ENCODE data around the gene BICRA. TPM values are rescaled to one million over a fixed set of nuclear protein-coding genes. Genes with fewer than 3 reads are reported as not detected.

Gene BICRA
- 17.7 TPM for total RNA-seq

DNA sequence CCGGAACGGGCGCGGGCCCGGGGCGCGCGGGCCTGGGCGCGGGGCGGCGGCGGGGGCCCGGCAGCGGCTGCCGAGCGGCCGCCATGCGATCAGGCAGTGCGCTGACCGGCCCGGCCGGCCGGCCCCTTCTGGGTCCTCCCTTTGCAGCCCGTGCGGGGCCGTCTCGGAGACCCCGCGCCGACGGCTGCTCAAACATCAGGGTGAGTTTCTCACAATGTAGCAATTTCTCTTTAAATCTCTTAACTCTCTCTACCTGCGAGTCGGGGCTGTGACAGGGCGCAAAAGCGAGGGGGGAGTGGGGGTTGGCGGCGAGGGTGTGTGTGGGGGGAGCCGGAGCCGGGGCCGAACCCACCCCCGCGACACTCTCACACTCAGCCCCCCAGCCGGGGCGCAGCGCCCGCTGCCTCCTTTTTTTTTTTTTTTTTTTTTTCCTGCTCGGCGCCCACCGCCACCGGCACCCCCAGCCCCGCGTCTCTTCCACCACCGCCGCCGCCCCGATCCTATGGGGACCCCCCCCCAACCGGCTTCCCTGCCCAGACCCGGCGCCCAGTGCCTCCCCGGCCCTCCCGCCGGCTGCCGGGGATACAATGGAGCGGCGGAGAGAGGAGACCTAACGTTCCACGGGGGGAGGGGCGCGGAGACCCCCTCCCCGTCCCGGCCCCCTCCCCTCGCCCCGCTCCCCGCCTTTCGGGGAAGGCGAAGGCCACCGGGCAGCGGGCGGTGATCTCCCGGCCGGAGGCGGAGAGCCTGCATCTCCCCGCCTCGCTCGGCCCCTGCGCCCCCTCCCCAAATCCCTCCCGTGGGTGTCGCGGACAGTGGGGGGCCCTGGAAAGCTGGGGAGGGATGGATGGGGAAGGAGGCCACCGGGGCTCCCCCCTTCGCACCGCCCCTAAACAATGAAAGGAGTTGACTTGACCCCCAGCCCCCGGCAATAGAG, at the start of gene BICRA:
Gene BICRA (plus strand): TSS at position 166 of the 937 bp plus-strand sequence. CDS start 64,441 bp downstream, outside the sequence.

DNA sequence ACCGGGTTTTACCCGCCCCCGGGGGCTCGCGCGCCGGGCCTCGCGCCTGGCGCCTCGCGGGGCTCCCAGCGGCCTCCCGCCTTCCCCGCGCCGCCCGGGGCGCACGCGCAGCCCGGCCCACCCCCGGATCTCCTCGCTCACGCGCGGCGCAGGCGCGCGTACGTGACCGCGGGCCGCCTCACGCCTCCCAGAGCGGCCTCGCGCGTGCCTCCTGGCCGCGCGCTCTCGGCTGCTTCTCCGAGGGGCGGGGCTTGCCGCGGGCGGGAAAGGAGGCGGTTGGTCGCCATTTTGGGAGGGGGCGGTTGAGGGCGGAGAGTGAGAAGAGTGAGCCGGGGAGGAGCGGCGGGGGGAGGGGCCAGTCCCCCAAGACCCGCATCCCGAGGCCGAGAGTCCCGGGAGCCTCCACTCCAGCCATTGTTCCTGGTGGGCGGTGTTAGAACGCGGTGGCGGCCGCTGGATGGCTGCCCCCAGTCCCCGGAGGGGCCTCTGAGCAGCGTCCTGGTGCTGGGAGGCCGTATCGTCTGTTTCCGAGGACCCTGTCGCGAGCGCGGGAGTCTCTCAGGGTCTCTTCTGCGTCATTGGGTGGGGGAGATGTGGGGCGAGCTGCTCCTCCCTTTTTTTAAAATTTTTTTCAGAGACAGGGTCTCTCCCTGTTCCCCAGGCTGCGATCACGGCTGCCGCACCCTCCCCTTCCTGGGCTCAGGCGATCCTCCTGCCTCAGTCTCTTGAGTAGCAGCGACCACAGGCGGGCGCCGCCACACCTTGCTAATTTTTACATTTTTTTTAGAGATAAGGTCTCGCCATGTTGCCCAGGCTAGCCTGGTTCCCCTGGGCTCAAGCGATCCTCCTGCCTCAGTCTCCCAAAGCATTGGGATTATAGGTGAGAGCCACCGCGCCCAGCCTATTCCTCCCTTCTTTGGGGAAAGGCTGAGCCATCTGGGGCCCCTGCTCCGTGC, 35.6 kb upstream of the BICRA start, which contains the start of gene ZNF541:
Gene ZNF541 (minus strand): TSS at position 78 of the 956 bp plus-strand sequence. CDS start 17,292 bp downstream, outside the sequence.

DNA sequence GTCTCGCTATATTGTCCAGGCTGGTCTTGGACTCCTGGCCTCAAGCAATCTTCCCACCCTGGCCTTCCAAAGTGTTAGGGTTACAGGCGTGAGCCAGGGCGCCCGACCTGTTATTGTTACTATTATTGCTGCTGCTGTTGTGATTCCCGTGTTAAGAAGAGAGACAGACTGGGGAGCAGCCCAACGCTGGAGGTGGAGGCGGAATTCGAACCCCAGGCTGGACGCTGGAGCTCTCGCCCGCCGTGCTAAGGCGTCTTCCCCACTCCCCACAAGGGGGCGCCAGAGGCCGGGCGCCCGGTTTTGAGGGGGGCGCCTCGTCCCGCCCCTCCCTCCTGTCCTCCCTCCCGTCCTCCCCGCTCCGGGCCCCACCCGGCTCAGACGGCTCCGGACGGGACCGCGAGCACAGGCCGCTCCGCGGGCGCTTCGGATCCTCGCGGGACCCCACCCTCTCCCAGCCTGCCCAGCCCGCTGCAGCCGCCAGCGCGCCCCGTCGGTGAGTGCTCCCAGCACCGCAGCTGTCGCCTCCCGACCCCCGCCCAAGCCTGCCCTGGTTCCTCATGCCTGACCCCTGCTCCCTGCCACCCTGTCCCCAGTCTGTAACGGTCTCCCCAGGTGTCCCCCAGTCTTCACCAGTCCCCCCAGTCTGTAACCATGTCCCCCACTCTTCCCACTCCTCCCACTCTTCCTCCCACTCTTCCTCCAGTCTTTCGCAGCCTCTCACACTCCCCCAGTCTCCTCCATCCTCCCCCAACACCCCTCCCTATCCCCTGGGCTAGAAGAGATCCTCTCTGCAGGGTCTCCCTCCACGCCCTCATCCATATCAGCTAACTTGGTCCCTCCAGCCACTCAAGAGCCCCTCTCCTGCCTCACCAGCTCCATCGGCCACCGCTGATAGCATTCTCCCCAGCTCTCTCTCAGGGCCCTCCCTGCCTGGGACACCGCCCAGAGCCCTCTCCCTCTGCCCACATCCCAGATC, 104.4 kb downstream of the BICRA start, which contains the start of gene EHD2:
Gene EHD2 (plus strand): TSS at position 377 of the 976 bp plus-strand sequence. CDS start 3,191 bp downstream, outside the sequence.

DNA sequence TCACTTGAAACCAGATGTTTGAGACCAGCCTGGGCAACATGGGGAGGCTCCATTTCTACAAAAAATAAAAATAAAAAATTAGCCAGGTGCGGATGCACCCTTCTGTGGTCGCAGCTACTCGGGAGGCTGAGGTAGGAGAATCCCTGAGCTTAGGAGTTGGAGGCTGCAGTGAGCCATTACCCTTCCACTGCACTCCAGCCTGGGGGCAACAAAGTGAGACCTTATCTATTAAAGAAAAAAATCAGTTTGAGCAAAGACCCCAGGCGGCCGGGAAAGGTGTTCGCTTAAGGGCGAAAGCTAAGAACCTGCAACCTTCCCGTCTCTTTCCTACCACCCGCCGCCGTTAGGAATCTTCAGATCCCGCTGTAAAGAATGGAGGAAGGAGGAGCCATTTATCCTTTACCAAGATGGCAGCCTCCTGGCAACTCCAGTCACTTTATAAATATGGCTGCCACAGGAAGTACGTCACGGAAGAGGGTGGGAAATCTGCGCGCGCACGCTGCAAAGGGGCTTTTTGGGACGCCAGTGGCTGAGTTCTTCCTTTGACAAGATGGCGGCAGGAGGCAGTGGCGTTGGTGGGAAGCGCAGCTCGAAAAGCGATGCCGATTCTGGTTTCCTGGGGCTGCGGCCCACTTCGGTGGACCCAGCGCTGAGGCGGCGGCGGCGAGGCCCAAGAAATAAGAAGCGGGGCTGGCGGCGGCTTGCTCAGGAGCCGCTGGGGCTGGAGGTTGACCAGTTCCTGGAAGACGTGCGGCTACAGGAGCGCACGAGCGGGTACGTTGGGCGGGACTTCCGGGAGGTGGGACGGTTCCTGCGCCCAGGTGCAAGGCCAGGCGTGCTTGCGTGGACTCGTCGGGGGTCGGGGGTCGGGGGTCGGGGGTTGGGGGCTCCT, 136.3 kb downstream of the BICRA start, which contains the start of gene NOP53:
Gene NOP53 (plus strand): TSS at position 537 of the 892 bp plus-strand sequence. CDS start 14 bp downstream, at position 551.

Small RNA genes lying within 50 kb of the gene (small RNA-seq; reads per million reads assigned to genes)
- not detected for gene RN7SL322P (ENCODE audit: low replicate concordance)

Other genes starting within 250 kb of the BICRA start
- 25.0 TPM for gene MEIS3, start 189.6 kb upstream of the BICRA start, total RNA-seq
- gene SLC8A2, start 137.2 kb upstream of the BICRA start, total RNA-seq: 0.12 TPM
- gene KPTN, start 124.9 kb upstream of the BICRA start, total RNA-seq: 7.9 TPM
- gene NAPA, start 94.1 kb upstream of the BICRA start, total RNA-seq: 78.7 TPM
- 0.18 TPM for gene ZNF541, start 36.0 kb upstream of the BICRA start, total RNA-seq
- 46.1 TPM for gene EHD2, start 104.3 kb downstream of the BICRA start, total RNA-seq
- gene NOP53, start 136.4 kb downstream of the BICRA start, total RNA-seq: 144 TPM
- 172 TPM for gene SELENOW, start 169.6 kb downstream of the BICRA start, total RNA-seq
- not detected for gene TPRX1, start 195.4 kb downstream of the BICRA start, total RNA-seq
- gene CRX, start 212.8 kb downstream of the BICRA start, total RNA-seq: not detected

All from metanephros (tissue), 2 donors.